ENCODE data around the gene PTPN4.

Gene PTPN4

DNA sequence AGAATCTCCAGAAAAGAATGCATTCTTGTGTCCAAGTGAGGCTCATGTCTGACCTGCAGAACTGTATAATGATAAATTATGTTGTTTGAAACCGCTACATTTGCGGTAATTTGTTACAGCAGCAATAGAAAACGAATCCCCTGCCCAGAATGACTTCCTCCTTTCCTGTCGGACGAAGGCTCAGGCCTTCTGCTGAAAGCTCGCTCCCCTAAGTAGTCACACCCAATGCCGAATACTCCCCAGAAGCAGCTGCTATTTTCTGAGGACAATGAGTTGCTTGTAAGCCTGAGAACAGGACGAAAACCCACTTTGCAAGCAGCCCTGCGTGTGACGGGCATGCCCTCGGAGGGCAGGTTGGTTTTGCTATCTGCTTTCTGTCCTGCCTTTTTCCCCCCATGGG is 27.7 kb upstream of the PTPN4 start:
- DNase-seq (ENCODE audit: low spot score), result no peak

DNA sequence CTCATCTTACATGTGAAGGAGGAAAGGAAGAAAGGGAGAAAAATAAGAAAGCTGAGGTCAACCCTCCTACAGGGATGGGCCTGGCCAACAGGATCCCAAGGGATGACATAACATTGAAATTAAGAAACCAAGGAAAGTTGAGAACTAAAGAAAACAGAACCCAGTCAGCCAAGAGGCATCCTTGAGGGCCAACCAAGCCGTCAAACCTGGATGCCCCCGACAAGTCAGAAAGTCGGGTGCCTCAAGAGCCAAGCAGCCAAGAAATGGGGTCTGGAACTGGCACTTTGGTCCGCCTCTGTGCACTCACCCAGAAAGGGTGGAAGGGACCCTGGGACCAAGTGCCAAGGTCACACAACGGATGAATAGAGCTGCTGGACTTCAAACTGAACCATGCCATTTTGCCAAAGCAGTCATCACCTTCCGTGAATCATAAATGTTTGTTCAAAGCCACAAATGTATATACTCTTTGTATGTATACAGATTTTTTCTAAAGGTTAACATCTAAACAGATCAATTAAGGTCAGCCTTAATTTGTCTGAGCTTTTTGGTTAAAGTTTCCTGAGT is 27.0 kb upstream of the PTPN4 start:
- no peak for DNase-seq (ENCODE audit: low spot score)

DNA sequence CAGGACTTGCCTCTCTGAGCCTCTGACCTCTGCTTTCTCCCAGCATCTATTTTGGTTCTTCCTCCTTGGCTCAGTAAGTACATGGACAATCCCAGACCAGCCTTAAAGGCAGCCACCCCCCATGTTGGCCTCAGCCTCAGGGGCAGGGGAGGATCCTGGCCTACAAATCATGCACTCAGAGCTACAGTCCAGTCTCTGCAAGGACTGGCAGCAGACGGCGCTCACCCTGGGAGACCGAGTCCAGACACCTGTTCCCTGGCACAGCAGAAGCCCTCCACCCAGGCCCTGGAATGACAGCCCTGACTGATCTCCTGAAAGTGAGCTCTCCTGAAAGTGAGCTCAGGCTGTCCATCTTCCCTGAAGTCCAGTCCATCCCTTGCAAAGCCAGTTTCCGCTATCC is 25.7 kb upstream of the PTPN4 start:
- no peak for DNase-seq (ENCODE audit: low spot score)

DNA sequence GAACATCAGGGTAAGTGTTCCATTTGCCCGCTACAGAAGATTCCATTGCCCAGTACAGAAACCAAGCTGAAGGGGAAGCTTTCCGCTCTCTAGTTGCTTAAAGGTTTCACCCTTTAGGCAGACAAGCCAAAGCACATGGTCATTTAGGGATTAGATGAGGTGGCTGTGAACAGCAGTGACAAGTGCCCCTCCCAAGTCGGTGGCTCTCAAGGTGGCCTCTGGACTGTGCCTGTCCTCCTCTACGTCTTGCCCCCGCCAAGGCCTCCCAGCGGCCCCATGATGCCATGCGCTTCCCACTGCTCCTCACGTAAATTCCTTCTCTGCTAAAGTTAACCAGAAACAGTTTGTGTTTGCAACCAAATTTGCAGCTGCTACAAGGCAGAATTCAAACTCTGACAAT is 24.2 kb upstream of the PTPN4 start:
- no peak for DNase-seq (ENCODE audit: low spot score)

DNA sequence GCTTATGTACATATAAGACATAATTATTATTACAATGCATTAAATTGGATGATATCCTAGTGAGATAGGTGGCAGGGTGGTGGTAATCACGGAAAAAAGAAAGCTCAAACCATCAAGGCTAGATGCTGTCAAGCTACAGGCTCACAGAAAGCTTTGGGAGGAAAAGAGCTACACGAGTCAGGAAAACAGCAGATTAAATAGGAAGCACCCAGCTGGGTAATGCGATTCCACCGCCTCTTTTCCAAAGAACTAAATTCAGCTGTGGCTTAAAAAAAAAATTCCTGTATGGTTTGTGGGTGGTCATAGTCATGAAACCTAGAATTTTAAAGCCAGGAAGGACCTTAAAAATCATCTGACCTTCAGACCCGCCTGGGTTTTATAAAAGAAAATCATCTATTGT is 23.7 kb upstream of the PTPN4 start:
- no peak for DNase-seq (ENCODE audit: low spot score)

DNA sequence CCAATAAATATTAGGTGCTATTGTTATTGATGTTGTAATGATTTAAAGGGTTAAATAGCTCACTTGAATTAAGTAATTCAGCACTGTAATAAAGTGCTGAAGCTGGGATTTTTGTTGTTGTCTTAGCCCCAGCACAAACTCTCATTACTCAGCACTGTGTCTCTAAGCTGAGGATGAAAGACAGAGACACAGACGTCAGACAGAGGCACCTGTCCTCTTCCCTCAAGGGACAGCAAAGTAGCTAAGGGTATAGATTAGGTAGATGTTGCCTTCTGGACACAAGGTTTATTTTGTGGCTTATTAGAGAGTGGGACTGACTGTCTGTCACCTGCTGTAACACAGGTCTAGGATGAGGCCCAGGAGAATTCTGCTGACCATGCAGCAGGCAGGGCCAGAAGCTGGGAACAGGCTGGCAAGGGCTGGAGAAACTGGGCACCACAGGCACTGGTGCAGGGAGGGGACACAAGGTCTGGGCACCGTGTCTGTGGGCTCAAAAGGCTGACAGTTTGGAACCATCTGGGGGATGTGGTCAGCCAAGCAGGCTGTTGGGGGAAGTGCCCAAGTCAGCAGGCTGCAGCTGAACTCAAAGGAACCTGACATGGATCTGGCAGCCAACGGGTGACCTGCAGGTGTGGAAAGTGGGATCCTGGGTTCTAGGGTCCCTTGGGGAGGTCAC is 20.0 kb upstream of the PTPN4 start:
- no peak for DNase-seq (ENCODE audit: low spot score)

DNA sequence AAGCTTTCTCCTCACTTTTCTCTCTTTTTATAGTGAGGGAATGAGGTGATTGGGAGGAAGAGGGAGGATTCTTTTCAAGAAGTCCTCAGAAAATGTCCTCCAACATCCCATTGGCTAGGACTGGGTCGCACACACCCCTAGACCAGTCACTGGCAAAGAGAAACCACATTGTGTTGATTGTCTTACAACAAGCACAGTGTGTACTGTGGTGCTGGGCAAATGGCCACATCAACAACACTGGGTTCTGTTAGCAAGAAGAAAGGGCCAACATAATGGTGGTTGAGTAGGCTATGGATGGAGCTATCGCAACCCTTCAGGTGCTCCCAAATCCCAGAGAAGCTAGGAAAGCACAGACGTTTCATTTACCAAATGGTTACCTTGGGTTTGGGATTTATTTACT is 18.7 kb upstream of the PTPN4 start:
- DNase-seq (ENCODE audit: low spot score), result no peak

DNA sequence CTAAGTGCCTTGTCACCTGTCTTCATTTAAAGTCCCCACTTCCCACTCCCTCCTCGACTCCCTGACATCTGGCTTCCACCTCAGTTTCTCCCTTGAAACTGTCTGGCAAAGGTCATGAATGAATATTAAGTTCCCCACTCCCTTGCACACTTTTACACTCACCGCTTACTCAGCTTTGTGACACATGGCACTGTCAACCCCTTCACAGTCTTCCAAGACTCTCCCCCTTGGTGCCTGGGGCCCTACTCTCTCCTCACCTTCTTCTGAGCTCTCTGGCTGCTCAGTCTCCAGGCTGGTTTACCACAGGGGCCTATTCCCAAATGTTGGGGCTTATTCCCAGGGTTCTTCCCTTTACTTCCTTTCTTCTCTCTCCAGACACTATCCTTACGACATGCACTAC is 17.9 kb upstream of the PTPN4 start:
- DNase-seq (ENCODE audit: low spot score), result no peak

DNA sequence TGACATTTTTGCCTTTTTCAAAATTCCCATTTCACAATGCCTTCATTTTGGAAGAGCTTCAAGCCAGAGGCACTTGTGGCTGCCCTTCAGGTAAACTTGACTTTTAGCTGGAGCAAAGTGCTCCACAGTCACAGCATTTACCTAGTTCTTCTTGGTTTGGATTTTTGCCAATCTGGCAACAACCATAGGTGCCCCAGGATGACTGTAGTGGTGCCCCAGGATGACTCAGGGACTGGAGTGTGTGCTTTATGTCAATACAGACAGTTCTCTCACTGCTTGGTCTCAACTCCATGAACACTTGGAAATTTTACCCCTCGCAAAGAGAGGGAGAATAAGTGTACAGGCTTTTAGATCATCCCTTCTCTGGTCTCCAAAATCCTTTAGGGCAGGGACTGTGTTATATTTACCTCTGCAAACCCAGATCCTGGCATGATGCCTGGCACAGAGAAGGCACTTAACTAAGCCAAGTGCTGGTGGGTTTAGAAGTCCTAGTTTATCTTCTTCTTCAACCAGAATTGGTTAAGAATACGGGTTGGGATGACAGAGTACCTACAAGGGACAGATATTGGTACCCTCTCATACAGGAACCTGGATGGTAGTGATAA is 15.3 kb upstream of the PTPN4 start:
- no peak for DNase-seq (ENCODE audit: low spot score)

DNA sequence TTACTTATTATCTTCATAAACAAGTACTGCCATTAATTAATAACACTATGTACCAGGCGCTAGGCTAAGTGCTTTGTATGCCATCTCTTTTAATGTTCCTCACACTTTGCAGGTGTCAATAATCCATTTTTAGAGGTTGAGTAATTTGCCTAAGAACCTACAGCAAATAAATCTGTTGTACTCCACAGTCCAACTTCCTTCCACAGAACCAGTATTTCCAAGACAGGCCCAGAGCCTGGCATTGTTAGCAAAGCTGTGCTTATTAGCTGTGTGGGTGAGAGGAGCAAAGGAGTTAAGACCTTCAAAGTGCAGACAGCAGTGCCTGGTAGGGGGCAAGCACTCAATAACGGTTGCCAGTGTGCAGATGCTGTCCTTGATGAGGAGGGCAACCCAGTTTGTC is 14.2 kb upstream of the PTPN4 start:
- DNase-seq (ENCODE audit: low spot score), result no peak

DNA sequence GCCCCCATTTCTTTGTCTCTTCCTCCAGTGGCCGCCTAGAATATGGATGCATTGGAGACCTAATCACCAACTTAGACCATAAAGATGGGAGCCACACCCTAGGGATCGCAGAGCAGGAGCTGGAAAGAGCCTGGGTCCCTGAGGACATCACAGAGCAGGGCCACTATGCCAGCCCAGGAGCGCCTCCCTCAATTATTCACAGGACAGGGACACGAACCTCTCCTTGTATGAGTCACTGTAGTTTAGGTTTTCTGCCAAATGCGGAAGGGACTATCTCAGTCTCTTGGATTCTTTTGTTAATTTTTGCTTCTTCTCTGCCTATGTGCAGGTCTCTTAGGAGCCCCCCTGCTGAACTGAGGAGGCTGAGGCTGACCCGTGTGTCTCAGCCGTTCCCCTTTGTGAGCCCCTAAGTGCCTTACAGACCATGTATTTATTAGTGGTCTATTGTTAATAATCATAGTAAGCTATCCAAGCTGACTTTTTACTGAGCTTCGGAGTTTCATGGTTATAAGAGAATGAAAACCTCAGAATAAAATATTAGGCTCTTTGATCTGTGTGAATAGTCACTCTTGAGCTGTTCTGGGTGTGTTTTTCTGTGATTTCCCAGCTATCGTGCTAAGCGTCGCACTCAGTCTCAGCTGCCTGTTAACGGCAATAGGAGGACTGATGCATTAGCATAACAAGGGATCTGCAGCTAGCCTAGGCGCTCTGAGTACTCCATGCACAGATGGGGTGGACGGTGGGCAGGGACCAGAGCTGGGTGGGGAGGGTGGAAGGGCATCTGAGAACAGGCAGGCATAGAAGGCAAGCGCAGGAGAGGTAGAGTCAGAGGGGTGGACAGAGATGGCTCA is 12.7 kb upstream of the PTPN4 start:
- no peak for DNase-seq (ENCODE audit: low spot score)

DNA sequence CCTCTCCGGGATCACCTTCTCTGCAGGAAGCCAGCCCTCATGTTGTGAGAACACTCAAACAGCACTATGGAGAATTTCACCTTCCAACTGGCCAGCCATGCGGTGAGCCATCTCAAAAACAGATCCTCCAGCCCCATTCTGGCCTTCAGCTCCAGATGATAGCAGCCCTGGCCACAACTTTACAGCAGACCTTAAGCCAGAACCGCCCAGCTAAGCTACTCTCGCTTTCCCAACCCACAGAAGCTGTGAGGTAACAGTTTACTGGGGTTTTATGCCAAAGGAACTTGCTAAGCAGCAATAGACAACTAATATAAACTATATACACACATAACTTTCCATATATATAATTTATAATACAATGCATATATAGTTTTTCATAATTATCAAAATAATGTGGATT is 11.6 kb upstream of the PTPN4 start:
- DNase-seq (ENCODE audit: low spot score), result no peak

DNA sequence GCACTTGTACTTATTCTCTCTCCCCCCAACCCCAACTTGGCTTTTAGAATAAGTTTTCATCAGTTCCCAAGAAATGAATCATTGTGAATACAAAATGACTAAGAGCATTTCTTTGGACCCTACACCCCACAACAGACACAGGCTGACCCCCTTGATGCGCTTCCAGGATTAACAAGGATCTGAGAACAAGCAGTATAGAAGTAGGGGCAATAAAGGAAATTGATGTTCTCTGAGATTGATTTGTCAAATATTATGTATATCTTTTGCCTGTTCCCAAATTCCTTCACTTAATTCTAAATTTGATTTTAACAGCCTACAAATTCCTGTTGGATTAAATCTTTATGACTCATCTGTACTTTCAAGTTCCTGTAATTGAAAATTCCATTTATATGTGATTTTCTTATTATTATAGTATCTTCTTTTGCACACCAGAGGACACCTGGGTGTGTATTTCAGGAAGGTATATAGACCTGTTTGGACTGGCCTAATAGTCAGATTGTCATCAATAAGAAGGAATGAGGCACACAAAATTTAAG is 10.2 kb upstream of the PTPN4 start:
- DNase-seq (ENCODE audit: low spot score), result peak; percentile 10

DNA sequence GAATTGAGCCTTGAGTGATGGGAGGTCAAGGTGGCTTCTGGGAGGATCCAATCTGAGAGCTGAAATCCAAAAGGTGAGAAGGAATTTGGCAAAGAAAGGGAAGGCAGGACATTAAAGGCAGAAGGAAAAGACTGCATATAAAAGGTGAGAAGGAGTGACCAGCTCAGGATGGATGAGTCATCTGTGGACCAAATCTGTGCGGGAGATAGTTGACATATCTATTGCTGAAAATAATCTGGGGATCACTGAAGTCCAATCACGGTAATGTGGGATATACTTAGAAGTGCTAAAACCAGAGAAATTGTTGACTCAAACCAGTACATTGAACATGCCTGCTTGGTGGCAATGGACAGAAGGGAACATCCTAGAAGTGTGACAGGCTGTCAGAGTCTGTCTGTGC is 8.0 kb upstream of the PTPN4 start:
- no peak for DNase-seq (ENCODE audit: low spot score)

DNA sequence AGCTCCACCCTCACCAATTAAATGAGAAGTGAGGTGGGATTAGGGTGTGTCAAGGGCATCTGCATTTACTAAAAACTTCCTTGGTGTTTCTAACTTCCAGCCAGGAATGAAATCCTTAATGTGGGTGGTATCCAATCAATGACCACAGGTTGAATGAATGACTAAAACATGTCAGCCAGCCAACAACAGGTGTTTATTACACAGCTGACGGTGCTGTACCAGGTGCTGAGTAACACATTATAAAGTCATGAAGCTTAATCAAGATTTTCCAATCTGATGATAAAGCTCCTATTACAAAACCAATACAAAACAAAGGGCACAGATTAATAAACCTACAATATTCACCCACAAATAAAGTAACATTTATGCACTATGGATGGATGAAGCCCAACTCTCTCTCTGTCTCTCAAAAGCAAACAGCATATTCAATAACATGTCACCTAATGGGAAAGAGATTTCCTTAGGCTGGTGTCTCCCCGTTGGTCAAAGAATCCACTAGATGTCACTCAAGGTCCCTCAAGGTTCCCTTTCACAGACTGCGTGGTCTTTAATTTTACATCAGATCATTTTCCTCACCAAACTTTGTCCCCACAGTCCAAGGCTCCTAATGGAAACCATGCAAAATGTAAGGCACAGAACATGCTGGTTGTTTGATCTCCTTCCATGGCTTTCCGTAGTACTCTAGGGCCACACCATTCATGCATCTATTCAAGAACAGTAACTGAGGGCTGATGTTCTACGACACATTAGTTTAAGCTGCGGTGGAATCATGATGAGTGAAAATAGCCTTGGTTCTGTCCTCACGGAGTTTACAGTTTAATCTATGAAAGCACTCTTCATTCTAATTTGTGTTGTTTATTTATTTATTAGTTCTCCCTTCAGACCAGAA is 6.4 kb upstream of the PTPN4 start:
- peak; percentile 56 for DNase-seq (ENCODE audit: low spot score)

DNA sequence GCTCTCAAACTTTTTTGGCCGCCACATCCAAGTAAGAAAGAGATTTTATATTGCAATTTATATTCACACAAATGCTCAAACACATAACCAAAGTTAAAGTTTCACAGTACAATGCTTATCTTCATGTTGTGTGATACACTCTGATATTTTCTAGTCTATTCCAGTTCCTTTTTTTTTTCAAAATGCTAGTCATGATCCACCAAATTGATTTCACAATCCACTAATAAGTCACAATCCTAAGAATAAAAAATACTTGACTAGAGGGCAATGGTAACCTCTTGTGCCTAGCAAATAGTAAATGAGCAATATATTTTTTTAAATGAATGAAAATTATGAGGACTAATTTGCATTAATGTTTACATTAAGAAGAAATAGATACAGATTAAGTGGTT is 5.8 kb upstream of the PTPN4 start:
- no peak for DNase-seq (ENCODE audit: low spot score)

DNA sequence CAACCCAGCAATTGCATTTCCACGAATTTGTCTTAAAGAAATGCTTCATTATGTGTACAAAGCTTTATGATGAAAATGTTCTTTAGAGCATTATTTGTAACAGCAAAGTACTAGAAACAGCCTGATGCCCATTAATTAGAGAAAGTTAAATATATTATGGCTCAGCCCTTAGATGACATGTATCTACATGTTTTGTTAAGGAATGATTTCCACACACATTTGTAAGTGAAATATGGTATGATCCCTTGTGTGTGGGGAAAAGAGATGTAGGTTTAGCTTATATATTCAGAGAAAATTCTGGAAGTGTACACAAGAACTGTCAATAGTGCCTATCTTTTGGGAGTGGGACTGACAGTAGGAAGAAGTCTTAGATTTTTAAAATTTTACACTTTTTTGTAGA is 3.8 kb upstream of the PTPN4 start:
- DNase-seq (ENCODE audit: low spot score), result no peak

DNA sequence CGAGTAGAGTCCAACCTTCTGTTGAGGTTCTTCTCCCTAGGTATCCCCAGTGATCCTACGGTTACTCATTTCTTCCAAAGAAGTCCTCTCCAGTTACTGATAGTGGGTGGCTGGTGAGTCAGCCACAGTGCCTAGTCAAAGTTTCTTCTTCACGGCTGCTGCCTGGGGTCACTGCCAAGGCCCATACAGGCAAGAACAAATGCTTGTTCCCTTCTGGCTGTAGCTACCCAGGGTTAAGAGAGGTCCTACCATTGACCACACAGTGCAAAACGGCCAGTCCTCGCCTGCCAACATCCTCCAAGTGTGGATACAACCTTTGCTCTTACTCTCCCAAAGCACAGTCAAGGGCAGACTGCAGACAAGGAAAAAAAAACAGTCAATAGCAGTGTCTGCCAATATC is 2.9 kb upstream of the PTPN4 start:
- no peak for DNase-seq (ENCODE audit: low spot score)

DNA sequence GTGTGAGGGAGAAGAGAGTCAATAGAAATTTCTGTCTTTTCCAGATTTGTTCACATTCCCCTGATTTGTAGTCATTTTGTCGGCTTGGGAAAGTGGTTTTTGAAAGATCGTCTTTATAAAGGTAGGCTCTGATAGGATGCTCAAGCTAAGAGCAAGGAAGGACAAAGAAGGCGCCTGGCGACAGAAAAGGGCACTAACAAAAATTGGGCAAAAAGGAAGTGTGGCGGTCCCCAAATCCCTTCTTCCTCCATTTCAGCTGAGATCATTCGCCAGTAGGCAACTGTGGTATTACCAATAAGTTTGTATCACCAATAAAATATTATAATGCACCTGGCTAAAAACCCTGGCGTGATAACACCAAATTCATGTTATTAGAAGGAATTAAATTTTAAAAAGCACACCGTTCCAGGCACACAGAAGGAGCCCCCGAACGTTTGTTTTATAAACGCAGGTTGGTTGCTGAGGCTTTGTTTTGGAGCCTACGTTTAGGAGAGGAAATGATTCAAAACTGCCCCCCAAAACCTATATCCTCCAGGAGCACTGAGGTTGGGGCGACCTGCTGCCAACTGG is 756 bp upstream of the PTPN4 start:
- no peak for DNase-seq (ENCODE audit: low spot score)

DNA sequence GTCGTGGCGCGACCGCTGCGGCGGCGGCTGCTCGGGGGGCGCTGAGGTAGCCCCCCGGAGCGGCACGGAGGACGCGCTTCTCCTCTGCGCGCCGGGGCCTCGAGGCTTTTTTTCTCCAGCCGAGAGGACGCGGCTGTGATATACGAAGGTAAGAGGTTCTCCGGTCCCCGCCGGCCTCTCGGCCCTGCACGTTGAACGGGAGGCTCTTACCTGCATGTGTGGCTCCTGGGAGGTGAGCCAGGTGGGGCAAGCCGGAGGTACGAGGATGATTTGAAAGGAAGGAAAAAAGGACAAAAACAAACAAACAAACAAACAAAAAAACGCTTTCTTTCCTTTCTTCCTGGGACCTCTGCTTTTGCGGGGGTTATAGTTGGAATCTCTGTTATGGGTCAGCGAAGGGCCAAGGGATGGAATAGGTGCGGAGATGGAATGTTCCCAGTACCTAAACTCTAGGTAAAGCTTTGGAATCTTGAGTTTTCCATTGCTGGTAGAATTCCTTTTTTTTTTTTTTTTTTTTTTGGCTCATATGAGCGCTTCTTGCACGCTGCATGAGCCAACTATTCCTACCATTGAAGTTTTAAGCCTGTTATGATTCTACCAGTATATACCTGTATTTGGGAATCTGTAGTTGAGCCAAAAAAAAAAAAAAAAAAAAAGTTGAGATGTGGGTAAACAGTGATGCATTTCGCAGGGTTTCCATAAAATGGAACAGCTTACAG is 674 bp downstream of the PTPN4 start:
- DNase-seq (ENCODE audit: low spot score), result no peak

DNA sequence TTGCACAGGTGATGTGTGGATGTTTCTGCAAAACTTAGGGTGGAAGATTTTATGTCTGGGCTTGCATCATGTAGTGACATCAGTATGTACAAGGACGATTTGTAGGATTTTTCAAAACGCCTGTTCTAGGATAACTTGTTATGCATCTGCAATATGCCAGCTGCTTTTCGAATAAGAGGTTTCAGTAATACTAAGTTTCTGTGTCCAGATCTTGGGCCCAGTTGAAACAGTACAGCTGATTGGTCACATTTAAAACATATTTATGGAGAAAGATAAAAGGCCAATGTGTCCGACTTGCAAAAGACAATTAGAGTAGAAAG is 1.2 kb downstream of the PTPN4 start:
- peak; percentile 33 for DNase-seq (ENCODE audit: low spot score)

Measured in kidney capillary endothelial cell (primary cell).